ENCODE results near the gene MAT2A.

- TF ChIP-seq CTCF (IDR thresholded peaks at IDR 0.05) (no peak), POLR2A (IDR thresholded peaks at IDR 0.05) (no peak)
Observed at GRCh38 chr2:85534881-85535280, 4.1 kb upstream of the MAT2A start.
